HG03565 (cell line): ENCODE data around the gene KIF18B.

Experiments used
- ATAC-seq: cut with Tn5 transposase; IDR thresholded peaks from one replicate; pipeline ENCODE4 v1.9.1; 2021; ENCODE audit warnings: mild to moderate bottlenecking, moderate library complexity; ENCODE audit not compliant: unreplicated experiment

The KIF18B gene

DNA sequence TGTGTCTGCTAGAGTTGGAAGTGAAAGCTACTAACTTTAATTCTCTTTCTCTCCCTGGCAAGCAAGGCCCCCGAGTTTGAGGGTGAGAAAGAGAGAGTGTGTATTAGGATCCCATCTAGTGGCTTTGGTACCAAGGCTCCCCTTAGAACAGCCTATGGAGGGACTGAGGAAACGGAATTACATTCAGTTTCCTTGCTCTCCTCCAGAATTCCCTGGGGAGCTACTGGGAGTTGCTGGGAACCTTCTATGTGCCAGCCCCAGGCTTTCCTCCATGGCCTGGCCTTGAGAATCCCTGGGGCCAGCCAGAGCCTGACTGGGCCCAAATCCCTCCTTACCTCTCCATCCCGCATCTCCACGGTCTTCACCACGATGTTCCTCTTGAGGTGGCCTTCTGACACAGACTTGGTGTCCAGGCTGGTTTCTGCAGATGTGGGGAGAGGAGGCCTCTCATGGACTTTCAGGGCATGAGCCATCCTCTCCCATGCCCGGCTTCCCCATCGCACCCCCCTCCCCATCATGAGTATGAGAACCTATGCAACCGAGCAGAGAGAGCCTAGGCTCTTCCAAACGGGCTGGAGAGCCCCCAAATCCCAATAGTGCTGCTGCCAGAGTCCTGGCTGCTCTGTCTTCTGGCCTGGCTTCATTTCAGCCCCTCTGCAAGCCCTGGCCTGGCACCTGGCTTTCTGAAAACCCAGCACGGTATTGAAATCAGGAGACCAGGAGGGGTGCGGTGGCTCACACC lies 39.7 kb downstream of the KIF18B start:
- no peak for ATAC-seq

DNA sequence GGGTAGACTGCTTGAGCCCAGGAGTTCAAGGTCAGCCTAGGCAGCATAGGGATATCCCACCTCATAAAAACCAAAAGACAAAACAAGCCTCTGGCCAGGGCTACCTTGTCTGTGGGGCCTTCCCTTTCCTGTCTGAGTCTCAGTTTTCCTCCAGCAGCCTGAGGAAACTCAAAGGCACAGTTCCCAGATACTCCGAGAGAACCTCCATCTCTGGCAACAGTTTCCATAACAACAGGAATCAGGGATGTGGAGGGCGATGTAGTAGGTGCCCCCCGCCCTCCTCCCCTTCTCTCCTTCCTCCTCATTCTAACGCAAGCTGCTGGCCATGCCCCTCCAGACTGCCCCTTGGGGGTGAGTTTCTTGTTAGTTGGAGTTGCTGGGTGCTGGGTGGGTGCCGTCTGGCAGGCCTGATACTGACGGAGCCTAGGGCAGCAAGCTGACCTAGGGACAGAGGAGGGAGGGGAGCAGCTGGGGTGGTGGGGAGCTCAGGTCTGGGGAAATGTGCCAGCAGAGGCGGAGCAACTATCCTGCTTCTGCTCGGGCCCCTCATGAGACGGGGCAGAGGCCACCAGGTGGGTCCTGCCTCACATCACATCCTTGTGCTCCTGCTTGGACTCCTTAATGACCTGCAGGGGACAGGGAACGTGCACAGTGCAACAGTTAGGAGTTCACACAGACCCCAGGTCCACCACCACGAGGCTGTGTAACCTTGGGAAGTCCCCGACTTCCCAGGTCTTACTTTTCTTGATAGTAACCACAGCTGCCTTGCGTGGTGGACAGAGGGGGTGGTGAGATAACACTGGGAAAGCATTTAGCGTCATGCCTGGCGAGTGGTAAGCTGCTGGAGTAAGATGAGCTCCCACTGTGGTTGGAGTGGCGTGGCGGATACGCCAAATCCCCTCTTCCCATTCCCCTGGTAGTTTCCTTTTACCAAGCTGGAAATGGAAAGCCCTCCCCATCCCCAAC lies 40.5 kb downstream of the KIF18B start:
- ATAC-seq: no peak

GRCh38 chr17:44906010-44906646 lies 41.4 kb downstream of the KIF18B start:
- ATAC-seq: no peak

- ATAC-seq: no peak
Observed at GRCh38 chr17:44905006-44906000, 42.3 kb downstream of the KIF18B start.

DNA sequence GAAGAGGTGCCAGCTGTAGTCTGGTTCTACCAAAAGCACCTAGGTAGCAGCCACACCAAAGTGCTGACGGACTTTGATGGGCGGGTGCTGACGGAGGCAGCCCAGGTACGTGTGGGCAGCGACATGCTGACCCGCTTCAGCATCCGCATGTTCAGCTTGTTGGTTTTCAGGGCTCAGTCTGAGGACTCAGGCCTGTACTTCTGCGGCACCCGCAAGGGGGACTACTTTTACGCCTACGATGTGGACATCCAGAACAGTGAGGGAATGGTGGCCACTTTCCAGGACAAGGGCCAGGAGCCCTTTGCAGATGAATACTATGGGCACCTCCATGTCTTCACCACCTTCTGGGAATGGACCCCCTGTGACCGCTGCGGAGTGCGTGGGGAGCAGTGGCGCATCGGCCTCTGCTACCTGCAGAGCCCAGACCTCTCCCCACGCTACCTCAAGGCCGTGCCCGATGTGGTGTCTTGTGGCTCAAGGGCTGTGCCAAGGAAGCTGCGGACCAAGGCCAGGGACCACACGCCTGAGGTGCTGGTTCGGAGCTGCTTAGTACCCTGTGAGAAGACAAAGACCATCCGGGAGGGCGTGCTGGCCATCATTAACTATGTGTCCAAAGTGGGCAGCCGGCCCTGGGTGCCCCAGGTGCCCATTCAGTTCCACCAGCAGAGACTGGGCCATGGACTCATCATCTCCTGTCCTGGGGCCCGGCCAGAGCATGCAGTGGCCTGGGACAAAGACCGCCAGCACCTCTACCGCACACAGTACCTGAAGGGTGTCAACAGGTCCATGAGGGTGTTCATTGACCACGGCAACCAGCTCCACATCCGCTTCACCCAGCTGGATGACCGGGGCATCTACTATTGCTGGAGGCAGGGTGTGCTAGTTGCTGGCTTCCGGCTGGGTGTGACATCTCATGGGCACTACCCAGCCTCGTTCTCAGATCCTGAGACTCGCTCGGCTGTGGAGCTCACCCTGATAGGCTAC lies 43.3 kb downstream of the KIF18B start:
- ATAC-seq: no peak

GRCh38 chr17:44903012-44903685 lies 44.4 kb downstream of the KIF18B start:
- no peak for ATAC-seq

DNA sequence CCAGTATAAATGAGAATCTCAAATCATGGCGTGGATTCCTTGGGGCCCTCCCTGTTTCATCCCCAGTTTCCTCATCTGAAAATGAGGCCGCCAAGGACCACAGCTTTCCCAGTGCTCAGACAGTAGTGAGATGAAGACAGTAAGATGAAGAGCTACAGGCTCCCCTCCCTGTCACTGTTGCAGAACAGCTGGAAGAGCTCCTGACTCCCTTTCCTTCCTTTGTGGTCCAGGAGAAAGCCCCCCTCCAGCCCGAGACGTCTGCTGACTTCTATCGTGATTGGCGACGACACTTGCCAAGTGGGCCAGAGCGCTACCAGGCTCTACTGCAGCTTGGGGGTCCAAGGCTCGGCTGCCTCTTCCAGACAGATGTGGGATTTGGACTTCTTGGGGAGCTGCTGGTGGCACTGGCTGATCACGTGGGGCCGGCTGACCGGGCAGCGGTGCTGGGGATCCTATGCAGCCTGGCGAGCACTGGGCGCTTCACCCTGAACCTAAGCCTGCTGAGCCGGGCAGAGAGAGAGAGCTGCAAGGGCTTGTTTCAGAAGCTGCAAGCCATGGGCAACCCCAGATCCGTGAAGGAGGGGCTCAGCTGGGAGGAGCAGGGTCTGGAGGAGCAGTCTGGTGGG lies 45.3 kb downstream of the KIF18B start:
- ATAC-seq: no peak

DNA sequence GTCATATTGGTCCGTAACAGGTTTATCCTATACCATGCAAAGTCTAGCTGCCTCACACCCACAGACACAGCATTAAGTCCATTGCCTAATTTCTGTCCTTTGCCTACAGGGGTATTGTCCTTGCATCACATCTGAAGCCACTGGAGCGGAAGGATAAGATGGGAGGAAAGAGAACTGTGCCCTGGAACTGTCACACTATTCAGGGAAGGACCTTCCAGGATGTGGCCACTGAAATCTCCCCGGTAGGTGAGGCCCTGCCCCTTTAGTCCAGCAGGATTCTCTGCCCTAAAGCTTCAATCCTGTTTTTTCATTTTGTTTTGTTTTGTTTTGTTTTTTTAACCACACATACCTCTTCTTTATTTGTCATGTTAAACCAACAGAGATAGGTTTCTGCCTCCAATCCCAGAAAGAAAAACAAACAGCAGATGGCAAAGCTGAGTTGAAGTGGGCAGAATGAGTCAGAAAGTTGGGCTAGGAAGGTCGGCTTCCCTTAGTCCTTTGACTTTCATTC lies 46.1 kb downstream of the KIF18B start:
- ATAC-seq: no peak

DNA sequence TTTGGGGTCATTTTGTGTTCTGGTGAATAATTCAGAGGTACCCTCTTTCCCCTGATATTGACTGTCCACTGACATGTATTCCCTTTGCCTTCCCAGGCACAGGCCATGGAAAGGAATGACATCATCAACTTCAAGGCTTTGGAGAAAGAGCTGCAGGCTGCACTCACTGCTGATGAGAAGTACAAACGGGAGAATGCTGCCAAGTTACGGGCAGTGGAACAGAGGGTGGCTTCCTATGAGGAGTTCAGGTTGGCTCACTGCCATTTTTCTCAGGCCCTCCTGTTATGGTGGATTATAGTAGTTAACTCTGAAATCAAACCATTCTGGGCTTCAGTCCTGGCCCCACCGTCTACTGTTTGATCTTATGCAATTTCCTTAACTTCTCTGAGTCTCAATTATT lies 46.7 kb downstream of the KIF18B start:
- ATAC-seq: no peak

DNA sequence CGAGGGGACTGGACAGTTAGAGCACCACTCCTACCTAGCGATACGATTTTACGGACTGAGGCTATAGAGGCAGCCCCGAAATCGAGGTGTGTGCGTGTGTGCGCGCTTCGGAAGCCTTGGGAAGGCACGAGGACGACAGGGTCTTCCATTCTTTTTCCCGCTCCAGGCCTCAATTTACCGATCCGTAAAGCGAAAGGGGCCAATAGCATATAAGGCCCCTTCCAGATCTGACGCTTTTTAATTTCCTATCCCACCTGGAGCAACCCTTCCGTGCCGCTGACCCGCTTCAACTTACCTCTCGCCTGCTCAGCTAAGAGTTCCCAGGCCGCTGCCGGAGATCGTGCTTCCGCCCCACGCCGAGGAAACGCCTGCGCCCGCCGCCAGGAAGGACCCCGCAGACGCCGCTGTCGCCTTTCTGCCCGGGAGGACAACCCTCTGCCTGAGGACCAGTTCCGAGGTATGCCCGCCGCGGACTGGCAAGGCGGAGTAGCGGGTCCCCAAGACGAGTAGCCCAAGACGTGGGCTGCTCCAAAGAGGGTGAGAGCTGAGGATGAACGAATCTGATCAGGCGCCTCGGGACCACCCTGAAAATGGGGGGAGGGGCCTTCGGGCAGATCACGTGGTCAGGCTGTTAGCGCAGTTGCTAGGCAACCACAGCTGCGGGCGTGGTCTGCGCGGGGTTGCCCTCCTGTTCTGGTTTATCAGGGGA lies 48.3 kb downstream of the KIF18B start, which contains the start of gene EFTUD2:
Gene EFTUD2 (minus strand): TSS at position 372 of the 709 bp plus-strand sequence. CDS start 4,924 bp downstream, outside the sequence.
- peak; percentile 69 for ATAC-seq

- ATAC-seq: peak; percentile 14
Observed at GRCh38 chr17:44898768-44899073, 48.9 kb downstream of the KIF18B start.

GRCh38 chr17:44894642-44895041 lies 52.9 kb downstream of the KIF18B start:
- ATAC-seq: no peak

DNA sequence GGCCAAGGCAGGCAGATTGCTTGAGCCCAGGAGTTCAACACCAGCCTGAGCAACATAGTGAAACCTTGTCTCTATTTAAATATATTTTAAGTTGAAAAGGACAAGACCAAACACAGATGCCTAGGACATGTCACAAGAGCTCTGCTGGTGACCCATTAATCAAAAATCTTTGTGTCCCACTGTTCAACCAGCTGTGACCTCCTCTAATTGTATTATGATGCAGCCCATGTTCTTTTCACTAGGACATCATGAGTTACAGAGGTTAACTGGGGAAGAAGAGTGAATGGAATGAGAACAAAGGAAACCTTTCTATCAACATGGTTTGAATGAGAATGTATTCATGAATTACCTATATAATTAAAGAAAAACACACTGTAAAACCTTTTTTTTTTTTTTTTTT lies 55.3 kb downstream of the KIF18B start:
- no peak for ATAC-seq

GRCh38 chr17:44889003-44889402 lies 58.6 kb downstream of the KIF18B start:
- no peak for ATAC-seq

DNA sequence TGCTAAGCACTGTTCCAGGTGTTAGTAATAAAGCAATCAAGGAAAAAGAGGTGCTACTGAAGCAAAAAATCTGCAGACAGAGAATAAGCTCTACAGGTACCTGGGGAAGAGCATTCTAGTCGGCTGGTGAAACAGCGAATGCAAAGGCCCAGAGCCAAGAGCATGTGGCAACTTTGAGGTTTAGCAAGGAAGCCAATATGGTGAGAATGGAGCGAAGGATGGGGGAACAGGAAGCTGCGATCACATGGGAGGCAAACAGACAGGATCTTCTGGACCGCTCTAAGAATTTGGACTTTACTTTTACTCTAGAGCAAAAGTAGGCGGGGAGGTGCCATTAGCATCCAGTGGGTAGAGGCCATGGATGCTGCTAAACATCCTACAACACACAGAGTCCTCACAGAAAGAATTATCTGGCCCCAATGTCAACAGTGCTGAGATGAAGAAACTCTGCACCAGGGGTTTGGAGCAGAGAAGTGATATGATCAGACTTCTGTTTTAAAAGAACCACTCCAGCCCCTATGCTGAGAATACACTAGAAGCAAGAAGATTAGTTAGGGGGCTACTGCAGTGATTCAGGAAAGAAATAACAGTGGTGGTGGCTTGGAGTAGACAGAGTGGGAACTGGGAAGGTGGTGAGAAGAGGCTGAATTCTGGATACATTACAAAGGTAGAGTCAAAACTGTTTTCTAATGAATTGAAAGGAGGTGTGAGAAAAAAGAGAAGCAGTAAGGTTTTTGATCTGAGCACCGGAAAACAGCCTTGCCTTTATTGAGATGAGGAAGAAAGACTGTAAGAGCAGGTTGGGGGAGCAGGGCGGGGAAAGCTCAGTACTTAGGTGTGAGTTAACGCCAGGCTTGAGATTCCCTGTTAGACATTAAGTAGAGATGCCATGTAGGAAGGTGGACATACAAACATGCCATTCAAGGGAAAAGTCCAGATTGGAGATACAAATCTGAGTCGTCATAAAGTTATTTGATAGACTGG lies 59.3 kb downstream of the KIF18B start:
- ATAC-seq: no peak

- ATAC-seq: no peak
Observed at GRCh38 chr17:44887016-44887415, 60.6 kb downstream of the KIF18B start.
